Osteocyte (in vitro differentiated cells): ENCODE data around the gene EIF5A. TPM values are rescaled to one million over a fixed set of nuclear protein-coding genes. Genes with fewer than 3 reads are reported as not detected.

Experiments
- DNase-seq: peaks from one replicate; pipeline ENCODE4 v3.0.0; 2021; ENCODE audit warnings: mixed read lengths; ENCODE audit not compliant: unreplicated experiment; ENCODE audit errors: extremely low spot score
- H3K27ac Mint-ChIP-seq: one replicate; pipeline ENCODE4 v1.8.0; 2021; ENCODE audit warnings: mild to moderate bottlenecking, mixed read lengths; ENCODE audit not compliant: unreplicated experiment
- H3K27me3 Mint-ChIP-seq: one replicate; pipeline ENCODE4 v1.8.0; 2021; ENCODE audit warnings: mixed read lengths; ENCODE audit not compliant: unreplicated experiment
- H3K36me3 Mint-ChIP-seq: one replicate; pipeline ENCODE4 v1.8.0; 2021; ENCODE audit warnings: mixed read lengths; ENCODE audit not compliant: unreplicated experiment
- H3K4me1 Mint-ChIP-seq: one replicate; pipeline ENCODE4 v1.8.0; 2021; ENCODE audit warnings: mixed read lengths; ENCODE audit not compliant: unreplicated experiment
- H3K4me3 Mint-ChIP-seq: one replicate; pipeline ENCODE4 v1.8.0; 2021; ENCODE audit warnings: mild to moderate bottlenecking, moderate library complexity, mixed read lengths; ENCODE audit not compliant: unreplicated experiment
- H3K9me3 Mint-ChIP-seq: one replicate; pipeline ENCODE4 v1.8.0; 2021; ENCODE audit warnings: mixed read lengths; ENCODE audit not compliant: unreplicated experiment
- long read RNA-seq: library from polyadenylated mRNA; unstranded; transcript quantifications from one replicate; pipeline ENCODE4 v2.0.0, GENCODE V29; 2021
- total RNA-seq: library from RNA; stranded (reverse); gene quantifications from 2 replicates; pipeline ENCODE4 v1.2.1, GENCODE V29; 2021
- TF ChIP-seq, protein P1 (sequence below): fragments of 200-600 bp; sonication (generic); IDR thresholded peaks from 2 replicates; pipeline ENCODE4 v1.5.0; 2021; ENCODE audit warnings: antibody characterized with exemption, mild to moderate bottlenecking, moderate library complexity

The EIF5A gene
- 352 and 359 TPM in 2 replicates for total RNA-seq
- long read RNA-seq, transcript EIF5A-202 (6 exons, 1,511 nt), result major isoform, 31 of 51 reads
- long read RNA-seq, partial matches to known transcripts, result 1 of 51 reads
- long read RNA-seq, other reads (novel, unspliced or antisense), result 12 of 51 reads

DNA sequence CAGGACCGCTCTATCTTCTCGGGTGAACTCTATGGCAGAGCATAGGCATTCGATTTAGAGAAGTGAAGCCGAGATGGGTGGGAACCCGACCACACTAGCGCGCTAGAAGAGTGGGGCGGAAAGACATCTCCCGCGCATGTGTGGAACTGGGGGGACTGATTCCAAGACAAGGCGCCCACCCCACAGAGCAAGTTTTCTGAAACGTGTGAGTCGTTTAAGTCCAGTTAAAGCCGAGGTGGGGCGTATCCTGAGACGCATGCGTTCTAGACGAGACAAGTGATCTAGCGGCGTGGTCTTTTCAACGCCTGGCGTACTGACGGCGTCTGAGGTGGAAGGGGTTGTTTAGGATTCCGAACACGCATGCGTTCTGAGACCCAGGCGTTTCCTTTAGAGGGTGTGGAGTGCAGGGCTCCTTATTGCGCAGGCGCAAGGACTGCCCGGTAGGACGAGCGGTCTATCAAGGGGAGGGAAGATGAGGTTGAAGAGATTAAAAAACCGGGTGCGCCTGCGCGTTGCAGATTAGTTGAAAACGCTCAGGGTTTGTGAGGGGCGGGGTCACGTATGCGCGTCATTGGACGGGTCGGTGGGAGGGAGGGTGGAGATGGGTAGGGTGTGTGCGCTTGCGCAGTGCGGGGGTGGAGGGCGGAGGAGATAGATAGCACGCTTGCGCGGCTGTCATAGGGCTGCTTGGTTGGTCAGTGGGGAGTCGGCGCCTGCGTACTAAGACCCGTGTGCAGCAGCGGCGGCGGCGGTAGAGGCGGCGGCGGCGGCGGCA, at the start of gene EIF5A:
Gene EIF5A, plus strand, starts transcription at position 718 of the 775 bp plus-strand sequence. CDS start 2,008 bp downstream, outside the sequence.
- no peaks in the 10 kb centered on the region for H3K27me3 Mint-ChIP-seq
- TF ChIP-seq, protein P1, sequence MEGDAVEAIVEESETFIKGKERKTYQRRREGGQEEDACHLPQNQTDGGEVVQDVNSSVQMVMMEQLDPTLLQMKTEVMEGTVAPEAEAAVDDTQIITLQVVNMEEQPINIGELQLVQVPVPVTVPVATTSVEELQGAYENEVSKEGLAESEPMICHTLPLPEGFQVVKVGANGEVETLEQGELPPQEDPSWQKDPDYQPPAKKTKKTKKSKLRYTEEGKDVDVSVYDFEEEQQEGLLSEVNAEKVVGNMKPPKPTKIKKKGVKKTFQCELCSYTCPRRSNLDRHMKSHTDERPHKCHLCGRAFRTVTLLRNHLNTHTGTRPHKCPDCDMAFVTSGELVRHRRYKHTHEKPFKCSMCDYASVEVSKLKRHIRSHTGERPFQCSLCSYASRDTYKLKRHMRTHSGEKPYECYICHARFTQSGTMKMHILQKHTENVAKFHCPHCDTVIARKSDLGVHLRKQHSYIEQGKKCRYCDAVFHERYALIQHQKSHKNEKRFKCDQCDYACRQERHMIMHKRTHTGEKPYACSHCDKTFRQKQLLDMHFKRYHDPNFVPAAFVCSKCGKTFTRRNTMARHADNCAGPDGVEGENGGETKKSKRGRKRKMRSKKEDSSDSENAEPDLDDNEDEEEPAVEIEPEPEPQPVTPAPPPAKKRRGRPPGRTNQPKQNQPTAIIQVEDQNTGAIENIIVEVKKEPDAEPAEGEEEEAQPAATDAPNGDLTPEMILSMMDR, result no peak
- peaks cover 22% of the 10 kb centered on the region for H3K36me3 Mint-ChIP-seq
- no peaks in the 10 kb centered on the region for H3K9me3 Mint-ChIP-seq
- peaks cover 25% of the 10 kb centered on the region for H3K4me1 Mint-ChIP-seq
- peak; percentile 100 for DNase-seq
- peak within 1 kb of the TSS; percentile 85 for H3K4me3 Mint-ChIP-seq
- peak within 1 kb of the TSS; percentile 100 for H3K27ac Mint-ChIP-seq

DNA sequence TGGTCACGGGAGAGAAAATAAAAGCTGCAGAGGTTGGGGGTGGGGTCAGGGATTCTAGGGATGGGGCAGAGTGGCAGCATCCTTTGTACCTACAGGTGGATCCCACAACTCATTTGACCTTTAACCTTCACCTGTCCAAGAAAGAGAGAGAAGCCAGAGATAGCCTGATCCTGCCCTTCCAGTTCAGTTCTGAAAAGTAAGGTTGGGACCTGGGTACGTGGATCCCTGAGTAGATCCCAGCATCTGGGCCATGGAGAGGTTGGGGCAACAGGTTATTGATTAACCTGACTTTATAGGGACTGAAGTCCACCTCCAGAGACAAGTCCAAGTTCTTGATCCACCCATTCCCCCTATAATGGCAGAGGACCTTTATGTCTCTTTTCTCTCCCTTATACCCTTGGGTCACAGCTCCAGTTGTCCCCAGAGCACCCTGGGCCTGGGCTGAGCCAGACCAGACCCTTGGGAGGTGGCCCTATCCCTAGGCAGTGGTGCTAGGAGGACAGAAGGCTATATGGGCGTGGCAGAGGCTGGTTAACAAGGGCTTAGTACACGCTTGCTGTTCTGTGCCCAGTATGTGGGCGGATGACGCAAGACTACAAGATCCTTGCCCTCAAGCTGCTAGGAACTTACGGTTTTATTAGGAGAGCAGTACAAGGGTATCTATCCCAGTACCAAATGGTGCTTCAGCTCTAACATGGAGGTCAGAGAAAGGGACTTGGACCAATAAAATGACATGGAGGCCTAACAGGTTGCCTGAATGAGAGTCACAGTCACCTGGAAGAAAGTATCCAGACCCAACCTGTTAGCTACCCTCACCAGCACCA, 48.5 kb upstream of the EIF5A start:
- peaks cover 14% of the 10 kb centered on the region for H3K27me3 Mint-ChIP-seq
- no peaks in the 10 kb centered on the region for H3K9me3 Mint-ChIP-seq
- peaks cover 26% of the 10 kb centered on the region for H3K4me1 Mint-ChIP-seq
- no peak for DNase-seq
- peaks cover 20% of the 10 kb centered on the region for H3K36me3 Mint-ChIP-seq
- TF ChIP-seq, protein P1, result no peak
- no peak overlapping the region for H3K27ac Mint-ChIP-seq
- no peak overlapping the region for H3K4me3 Mint-ChIP-seq

DNA sequence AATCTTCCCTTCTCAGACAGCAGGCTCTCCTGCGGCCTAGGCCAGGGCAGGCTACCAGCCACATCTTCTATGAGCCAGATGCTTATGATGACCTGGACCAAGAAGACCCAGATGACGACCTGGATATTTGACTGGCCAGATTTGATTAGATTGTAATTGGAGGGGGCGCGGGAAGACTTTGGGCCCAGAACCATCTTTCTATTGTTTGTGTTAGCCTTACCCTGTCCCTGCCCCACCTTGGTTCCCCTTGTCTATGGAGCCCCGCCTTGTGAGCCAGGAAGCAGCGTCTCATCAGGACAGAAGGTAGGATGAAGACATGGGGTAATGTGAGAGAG, 47.9 kb upstream of the EIF5A start:
- H3K9me3 Mint-ChIP-seq, result no peaks in the 10 kb centered on the region
- peaks cover 32% of the 10 kb centered on the region for H3K4me1 Mint-ChIP-seq
- H3K27ac Mint-ChIP-seq, result no peak overlapping the region
- no peak overlapping the region for H3K4me3 Mint-ChIP-seq
- TF ChIP-seq, protein P1, result no peak
- H3K36me3 Mint-ChIP-seq, result peaks cover 17% of the 10 kb centered on the region
- H3K27me3 Mint-ChIP-seq, result peaks cover 14% of the 10 kb centered on the region
- no peak for DNase-seq

DNA sequence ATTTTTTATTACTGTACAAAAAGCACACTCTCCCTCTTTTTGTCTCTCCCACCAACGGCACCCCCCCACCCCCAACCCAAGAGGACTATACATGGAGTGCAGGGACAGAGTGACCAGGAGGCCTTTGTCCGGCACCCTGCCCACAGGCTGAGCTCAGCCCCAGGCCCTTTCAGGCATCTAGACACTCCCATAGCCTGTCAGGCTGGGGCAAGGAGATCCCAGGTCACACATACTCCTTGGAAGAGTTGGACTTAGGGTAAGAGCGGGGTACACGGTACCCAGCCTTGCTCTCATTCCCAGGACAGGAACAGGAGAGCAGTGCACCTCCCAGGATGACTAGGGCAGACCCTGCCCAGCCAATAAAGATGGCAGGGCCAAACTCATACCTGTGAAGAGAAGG, 47.3 kb upstream of the EIF5A start:
- Mint-ChIP-seq H3K36me3 (peaks cover 12% of the 10 kb centered on the region), H3K27me3 (peaks cover 14% of the 10 kb centered on the region), H3K4me1 (peaks cover 33% of the 10 kb centered on the region), H3K9me3 (no peaks in the 10 kb centered on the region), H3K27ac (no peak overlapping the region), H3K4me3 (peak overlapping the region; percentile 40)
- DNase-seq, result no peak
- TF ChIP-seq, protein P1, result no peak
